ENCODE measurements around the gene TGIF2. TPM values are rescaled to one million over a fixed set of nuclear protein-coding genes. Genes with fewer than 3 reads are reported as not detected.

TGIF2 gene
- total and polyA plus RNA-seq, 2 of the 13 experiments (the other 11 are each of a cell fraction or from before 2014, with no cell fraction given), result 41.3 to 53.9 TPM

DNA sequence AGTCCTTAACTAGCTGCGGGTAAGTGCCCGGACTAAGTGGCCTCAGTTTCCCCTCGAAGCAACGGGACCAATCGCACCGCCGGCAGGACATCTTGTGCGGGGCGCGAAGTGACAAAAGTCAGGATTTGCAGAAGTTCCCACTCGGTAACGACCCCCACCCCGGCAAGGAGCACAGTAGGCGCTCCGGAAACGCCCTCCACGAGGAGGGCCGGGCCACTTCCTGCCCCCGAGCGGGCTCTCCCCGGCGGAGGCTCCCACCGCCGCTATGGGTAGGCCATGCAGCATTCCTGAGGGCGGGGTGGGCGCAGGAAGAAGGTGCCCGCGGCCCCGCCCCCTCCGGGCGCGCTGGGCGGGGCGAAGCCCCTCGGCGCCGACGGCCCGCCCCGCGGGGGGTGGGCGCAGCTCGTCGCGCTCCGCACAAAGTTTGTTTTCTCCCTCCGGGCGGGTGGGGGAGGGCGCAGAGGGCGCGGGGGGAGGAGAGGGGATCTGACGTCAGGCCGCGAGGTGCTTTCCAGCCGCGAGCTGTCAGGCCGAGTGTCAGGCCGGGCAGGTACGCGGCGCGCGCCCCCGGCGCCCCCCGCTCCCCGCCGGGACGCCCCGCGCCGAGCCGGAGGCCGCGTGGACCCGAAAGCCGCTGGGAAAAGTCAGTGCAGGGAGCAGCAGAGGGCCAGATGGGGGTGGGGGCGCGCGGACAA lies at the start of gene TGIF2 (continued):
- TF ChIP-seq YEATS4 (CRISPR knock-in tag; IDR thresholded peaks at IDR 0.05; ENCODE audit: borderline replicate concordance) (peak; percentile 46), AKAP8 (CRISPR knock-in tag; IDR thresholded peaks at IDR 0.05) (peak; percentile 90; the same call in 1 of the 2 replicates), RNF2 (conservative IDR thresholded peaks at IDR 0.05; ENCODE audit: low read depth) (peak; percentile 48; the same call in 1 of the 2 replicates), NR2F6 (IDR thresholded peaks at IDR 0.05) (no peak; the same call in 1 of the 2 replicates), NR2F6 (CRISPR knock-in tag; IDR thresholded peaks at IDR 0.05) (peak; percentile 62), ZNF367 (CRISPR knock-in tag; IDR thresholded peaks at IDR 0.05; ENCODE audit: borderline replicate concordance) (no peak; the same call in 1 of the 2 replicates), HCFC1 (IDR thresholded peaks at IDR 0.05; ENCODE audit: low read depth, low read length) (no peak; the same call in 1 of the 2 replicates), U2AF1 (optimal IDR thresholded peaks at IDR 0.05; ENCODE audit: low read depth, low read length) (peak; percentile 80), ZNF251 (CRISPR knock-in tag; IDR thresholded peaks at IDR 0.05) (0 out of 2 replicates have a peak, but pooled peaks have one; percentile 33), ZNF432 (CRISPR knock-in tag; IDR thresholded peaks at IDR 0.05; ENCODE audit: borderline replicate concordance) (0 out of 2 replicates have a peak, but pooled peaks have one; percentile 48), CBFB (CRISPR knock-in tag; IDR thresholded peaks at IDR 0.05) (peak; percentile 72; the same call in 1 of the 2 replicates), ZNF296 (CRISPR knock-in tag; conservative IDR thresholded peaks at IDR 0.05) (peak; percentile 96), TAF15 (IDR thresholded peaks at IDR 0.05; ENCODE audit: low read depth, low read length, poor library complexity, severe bottlenecking) (no peak), ZNF33B (CRISPR knock-in tag; IDR thresholded peaks at IDR 0.05) (peak; percentile 89), ZNF768 (CRISPR knock-in tag; IDR thresholded peaks at IDR 0.05) (no peak; the same call in 1 of the 2 replicates), NFRKB (IDR thresholded peaks at IDR 0.05) (no peak), ZNF746 (CRISPR knock-in tag; IDR thresholded peaks at IDR 0.05) (peak; percentile 76), ZSCAN12 (CRISPR knock-in tag; IDR thresholded peaks at IDR 0.05) (peak; percentile 90; the same call in 1 of the 2 replicates), SMARCC2 (IDR thresholded peaks at IDR 0.05) (no peak), CAMTA2 (CRISPR knock-in tag; IDR thresholded peaks at IDR 0.05; ENCODE audit: borderline replicate concordance) (peak; percentile 85; the same call in 1 of the 2 replicates), RXRB (CRISPR knock-in tag; IDR thresholded peaks at IDR 0.05; ENCODE audit: borderline replicate concordance) (peak; percentile 72), ZNF75D (CRISPR knock-in tag; IDR thresholded peaks at IDR 0.05; ENCODE audit: borderline replicate concordance) (no peak), ZNF775 (CRISPR knock-in tag; IDR thresholded peaks at IDR 0.05; ENCODE audit: borderline replicate concordance) (no peak; the same call in 1 of the 2 replicates), ADNP (CRISPR knock-in tag; IDR thresholded peaks at IDR 0.05) (no peak), ZSCAN30 (CRISPR knock-in tag; IDR thresholded peaks at IDR 0.05) (no peak), ZMYM4 (CRISPR knock-in tag; IDR thresholded peaks at IDR 0.05) (peak; percentile 66), ZSCAN22 (CRISPR knock-in tag; IDR thresholded peaks at IDR 0.05) (0 out of 2 replicates have a peak, but pooled peaks have one; percentile 47)
- TF ChIP-seq, protein P1, sequence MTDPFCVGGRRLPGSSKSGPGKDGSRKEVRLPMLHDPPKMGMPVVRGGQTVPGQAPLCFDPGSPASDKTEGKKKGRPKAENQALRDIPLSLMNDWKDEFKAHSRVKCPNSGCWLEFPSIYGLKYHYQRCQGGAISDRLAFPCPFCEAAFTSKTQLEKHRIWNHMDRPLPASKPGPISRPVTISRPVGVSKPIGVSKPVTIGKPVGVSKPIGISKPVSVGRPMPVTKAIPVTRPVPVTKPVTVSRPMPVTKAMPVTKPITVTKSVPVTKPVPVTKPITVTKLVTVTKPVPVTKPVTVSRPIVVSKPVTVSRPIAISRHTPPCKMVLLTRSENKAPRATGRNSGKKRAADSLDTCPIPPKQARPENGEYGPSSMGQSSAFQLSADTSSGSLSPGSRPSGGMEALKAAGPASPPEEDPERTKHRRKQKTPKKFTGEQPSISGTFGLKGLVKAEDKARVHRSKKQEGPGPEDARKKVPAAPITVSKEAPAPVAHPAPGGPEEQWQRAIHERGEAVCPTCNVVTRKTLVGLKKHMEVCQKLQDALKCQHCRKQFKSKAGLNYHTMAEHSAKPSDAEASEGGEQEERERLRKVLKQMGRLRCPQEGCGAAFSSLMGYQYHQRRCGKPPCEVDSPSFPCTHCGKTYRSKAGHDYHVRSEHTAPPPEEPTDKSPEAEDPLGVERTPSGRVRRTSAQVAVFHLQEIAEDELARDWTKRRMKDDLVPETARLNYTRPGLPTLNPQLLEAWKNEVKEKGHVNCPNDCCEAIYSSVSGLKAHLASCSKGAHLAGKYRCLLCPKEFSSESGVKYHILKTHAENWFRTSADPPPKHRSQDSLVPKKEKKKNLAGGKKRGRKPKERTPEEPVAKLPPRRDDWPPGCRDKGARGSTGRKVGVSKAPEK (CRISPR knock-in tag; IDR thresholded peaks at IDR 0.05; ENCODE audit: borderline replicate concordance), result peak; percentile 20; the same call in 1 of the 2 replicates
- TF ChIP-seq, protein P2, sequence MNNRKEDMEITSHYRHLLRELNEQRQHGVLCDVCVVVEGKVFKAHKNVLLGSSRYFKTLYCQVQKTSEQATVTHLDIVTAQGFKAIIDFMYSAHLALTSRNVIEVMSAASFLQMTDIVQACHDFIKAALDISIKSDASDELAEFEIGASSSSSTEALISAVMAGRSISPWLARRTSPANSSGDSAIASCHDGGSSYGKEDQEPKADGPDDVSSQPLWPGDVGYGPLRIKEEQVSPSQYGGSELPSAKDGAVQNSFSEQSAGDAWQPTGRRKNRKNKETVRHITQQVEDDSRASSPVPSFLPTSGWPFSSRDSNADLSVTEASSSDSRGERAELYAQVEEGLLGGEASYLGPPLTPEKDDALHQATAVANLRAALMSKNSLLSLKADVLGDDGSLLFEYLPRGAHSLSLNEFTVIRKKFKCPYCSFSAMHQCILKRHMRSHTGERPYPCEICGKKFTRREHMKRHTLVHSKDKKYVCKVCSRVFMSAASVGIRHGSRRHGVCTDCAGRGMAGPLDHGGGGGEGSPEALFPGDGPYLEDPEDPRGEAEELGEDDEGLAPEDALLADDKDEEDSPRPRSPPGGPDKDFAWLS (CRISPR knock-in tag; IDR thresholded peaks at IDR 0.05; ENCODE audit: borderline replicate concordance), result no peak
